ENCODE results near the gene OR5B2.
"Not testable (repeated sequence)": the region's sequence is repeated elsewhere in the genome, so short reads cannot be mapped to it uniquely, and the experiment has no call there.

OR5B2 gene

DNA sequence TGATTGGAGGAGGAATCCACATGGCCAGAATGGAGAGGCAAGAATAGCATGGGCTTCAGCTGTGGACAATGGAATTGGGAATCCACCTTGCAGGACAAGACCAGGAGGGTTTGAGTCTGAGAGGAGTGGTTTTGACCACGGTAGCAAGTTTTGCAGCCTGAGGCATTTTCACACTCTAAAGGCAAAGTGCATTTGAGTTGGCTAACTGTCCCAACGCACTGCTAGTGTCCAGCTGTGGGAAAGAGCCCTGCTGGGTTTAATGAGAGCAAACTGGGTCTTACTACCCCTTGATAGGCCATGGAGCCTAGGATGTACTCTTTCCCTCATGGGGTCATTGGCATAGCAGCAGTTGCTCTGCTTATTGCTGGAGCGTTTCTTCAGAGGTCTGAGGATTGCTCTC lies at the start of gene OR5B2:
OR5B2 (minus strand) TSS at position 101 of the 400 bp plus-strand sequence. CDS start 4,860 bp downstream, outside the sequence.
- no peak for DNase-seq

DNA sequence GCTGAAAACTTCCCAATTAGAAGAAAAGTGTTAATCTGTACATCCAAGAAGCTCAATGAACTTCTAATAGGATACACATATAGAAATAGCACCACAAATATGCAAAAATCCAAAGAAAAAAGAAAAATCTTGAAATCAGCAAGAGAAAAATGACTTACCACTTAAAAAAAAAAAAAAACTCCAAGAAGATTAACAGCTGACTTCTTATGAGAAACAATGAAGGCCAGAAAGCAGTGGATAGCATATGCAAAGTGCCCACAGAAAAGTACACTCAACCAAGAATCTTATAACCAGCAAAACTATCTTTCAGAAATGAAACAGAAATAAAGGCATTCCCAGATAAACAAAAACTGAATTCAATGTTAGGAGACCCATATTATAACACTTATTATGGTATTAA lies 44.0 kb upstream of the OR5B2 start:
- DNase-seq = no peak

DNA sequence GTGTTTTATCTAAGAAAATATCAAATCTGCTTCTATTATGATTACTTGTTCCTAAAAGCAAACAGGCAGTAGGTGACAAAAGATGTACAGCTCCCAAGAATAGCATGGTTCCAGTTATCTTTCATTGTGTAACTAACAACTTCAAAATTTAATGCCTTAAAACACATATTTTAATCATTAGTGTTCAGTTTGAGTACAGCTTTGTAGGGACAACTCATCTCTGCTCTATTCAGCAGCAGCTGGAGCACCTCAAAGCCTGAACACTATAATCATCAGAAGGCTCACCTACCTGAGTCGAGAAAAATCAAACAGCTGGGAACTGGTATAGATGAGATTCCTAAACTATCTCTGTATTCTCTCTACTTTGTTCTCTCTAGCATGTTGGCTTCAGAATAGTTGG lies 38.4 kb upstream of the OR5B2 start:
- no peak for DNase-seq

DNA sequence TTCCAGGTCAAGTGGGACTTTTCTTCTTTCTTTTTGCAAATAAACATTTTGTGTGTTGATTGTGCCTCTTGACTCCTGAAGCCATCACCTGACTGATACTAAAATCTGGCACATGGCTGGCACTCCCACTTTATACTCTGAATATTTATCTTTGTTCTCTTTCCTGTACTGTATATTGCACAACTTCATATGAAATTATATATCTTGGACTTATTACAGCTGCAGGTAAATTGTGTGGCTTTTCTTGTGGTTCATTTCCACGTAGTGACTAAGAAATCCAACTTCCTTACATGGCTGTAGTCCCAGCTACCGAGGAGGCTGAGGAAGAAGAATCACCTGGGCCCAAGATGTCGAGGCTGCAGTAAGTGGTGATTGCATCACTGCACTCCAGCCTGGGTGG lies 37.8 kb upstream of the OR5B2 start:
- no peak for DNase-seq

DNA sequence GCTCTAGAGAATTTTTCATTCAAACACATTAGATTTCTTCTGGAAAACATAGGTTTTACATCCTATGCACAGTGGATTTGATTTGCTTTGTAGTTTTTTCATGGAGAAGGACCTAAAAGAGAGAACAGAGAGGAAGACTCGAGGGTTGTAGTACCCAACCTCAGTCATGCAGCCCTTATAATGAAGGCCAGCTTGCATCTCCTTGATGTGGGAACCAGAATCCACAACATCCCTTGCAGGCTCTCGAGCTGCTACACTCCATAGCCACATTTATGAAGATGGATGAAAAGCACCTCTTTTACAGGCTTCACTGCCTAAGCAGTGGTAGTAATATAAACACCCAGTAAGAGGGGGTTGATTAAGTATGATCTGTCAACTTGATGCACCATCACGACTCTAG lies 23.7 kb upstream of the OR5B2 start:
- DNase-seq = no peak

DNA sequence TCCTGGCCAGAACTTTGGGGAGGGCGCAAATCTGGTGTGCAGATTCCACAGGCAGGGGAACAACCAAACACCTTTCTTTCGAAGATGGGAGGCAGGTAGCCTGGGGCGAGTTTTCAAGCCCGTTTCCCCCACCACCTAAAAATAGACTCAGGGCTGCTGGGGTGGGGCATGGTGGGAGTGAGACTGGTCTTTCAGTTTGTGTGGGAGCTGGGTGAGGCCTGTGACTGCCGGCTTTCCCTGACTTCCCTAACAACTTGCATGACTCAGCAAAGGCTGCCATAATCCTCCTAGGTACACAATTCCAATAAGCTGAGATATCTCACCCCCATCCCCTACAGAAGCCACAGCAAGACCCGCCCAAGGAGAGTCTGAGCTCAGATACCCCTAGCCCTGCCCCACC lies 18.4 kb upstream of the OR5B2 start:
- no peak for DNase-seq

DNA sequence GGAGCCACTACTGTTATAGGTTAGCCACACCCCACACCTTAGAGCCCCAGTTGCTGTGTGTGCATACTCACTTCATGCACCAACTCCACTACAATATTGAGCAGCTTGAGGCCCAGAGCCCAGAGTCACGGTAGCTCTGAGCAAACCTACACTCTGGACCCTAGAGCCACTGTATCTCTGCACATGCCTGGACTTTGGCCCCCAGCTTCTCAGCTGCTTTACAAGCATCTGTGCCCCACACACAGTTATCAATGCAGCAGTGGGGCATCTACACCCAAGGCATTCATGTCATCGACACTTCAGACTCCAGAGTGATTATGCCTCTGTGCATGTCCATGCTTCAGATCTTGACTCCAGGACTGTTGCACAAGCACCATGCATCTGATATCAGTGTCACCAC lies 16.4 kb upstream of the OR5B2 start:
- DNase-seq = no peak

DNA sequence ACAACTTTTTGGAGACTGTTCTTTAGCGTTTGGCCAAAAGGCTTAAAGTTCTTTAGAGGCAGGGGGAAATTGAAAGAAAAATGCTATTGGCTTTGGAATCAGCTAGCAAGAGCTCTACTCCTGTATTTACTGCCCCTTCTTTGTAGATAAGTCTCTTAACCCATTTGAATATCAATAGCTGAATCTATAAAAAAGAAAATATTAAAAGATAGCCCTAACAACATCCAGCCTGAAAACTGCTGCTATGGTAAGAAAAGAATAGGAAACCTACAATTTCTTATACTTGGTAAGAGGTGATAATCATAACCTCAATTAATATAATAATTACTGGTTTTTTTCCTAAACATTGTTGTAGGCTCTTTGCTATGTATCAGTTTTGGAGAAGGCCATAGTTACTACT lies 14.2 kb upstream of the OR5B2 start, which contains the start of gene OR5B12:
OR5B12 (minus strand) TSS at position 101 of the 400 bp plus-strand sequence. CDS start 2,085 bp downstream, outside the sequence.
- DNase-seq = no peak

DNA sequence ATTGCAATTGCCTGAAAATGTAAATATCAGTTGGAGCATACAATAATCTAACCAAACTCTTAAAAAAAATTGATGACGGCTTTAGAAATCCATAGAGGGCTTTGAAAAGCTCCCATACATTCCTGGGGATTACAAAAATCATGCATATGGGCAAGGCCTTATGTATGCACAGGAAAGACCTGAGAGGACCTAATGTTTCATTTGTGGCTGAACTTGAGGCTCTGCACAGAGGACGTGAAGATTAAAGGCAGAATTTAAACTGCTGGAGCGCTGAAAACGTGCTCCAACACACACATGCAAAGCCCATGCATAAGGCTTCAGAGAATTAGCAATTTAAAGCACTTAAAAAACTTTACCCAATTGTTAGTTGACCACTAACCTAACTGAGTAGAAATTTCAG lies 10.6 kb upstream of the OR5B2 start:
- no peak for DNase-seq

DNA sequence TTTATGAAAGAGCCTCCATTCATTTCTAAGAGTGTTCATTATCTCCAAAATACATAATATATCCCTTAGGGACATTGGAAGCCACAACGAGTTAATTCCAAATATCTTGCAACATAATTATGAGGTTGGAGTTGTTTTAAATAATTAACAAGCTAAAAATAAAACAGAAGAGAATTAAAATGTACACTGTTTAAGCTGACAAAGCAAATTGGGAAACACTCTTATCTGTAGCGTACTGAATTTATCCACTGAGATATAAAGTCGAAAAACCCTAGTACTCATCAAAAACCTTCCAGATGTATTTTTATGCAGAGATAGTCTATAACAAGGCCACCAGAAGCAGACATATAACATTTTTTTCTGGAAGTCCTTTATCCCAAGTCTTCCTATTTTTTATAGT lies 6.3 kb upstream of the OR5B2 start:
- no peak for DNase-seq

DNA sequence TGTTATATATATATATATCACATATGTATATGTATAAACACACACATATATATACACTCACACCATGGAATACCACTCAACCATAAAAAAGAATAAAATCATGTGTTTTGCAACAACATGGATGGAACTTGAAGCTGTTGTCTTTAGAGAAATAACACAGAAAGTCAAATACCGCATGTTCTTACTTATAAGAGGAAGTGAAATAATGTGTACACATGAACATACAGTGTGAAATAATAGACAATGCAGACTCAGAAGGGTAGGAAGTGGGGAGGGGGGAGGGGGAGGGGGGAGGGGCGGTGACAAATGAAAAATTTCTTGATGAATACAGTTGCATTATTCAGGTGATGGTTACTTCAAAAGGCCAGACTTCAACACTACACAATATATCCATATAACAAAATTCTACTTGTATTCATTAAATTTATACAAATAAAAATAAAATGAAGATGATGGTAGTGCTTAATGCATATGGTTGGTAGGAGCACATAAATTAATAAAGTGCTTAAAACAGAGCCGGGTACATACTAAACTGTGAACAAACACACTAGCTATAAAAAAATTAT lies 5.8 kb upstream of the OR5B2 start:
- DNase-seq = no peak

DNA sequence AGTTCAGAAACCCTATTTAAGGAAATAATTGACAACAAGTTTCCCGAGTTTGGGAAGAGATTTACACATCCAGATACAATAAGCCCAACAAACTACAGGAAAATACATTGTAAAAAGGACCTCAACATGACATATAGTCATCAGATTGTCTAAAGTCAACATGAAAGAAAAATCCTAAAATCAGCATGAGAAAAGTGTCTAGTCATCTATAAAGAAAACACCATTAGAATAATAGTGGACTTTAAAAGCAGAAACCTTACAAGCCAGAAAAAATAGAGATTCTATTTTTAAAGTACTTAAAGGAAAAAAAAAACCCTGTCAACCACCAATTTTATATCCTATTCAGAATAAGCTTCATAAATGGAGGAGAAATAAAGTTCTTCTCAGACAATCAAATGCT lies 1.4 kb upstream of the OR5B2 start:
- DNase-seq = no peak

DNA sequence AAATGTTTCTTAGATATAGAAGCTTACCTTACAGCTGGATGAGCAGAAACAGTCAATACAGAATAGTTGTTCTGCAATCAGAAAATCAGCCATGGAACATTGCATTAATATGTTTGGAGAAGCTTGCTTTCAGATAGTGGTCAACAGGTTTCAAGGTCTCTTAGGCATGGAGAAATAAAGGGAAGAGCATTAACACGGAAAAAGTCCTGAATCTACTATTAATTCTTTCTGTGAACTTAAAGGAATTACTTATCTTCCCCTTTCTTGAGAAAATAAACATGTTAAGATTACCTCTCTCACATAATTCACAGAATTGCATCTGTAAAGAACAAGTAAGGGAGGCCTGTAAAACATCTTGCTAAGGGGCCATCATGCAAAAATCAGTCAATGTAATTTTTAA lies 21.1 kb downstream of the OR5B2 start, which contains the start of gene OR5B3:
OR5B3 (minus strand) TSS at position 101 of the 400 bp plus-strand sequence. CDS start 3,465 bp downstream, outside the sequence.
- no peak for DNase-seq

DNA sequence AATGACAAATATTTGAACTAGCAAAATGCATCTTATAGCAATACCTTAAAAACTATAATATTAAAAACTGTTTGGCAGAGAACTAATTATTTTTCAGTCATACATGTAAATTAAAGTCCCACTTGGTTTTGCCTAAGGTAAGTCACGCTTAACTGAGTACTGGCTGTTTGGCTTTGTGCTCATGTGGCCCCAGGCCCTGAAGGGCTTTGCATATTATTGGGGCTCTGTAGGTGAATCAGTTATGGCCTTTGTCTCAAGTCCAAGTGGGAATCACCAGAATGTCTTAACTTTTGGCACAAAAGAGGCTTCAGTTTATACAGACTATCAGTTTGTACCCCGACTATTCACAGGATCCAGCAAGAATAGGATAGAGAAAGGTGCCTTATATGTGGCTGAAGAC lies 28.3 kb downstream of the OR5B2 start:
- not testable (repeated sequence) for DNase-seq

DNA sequence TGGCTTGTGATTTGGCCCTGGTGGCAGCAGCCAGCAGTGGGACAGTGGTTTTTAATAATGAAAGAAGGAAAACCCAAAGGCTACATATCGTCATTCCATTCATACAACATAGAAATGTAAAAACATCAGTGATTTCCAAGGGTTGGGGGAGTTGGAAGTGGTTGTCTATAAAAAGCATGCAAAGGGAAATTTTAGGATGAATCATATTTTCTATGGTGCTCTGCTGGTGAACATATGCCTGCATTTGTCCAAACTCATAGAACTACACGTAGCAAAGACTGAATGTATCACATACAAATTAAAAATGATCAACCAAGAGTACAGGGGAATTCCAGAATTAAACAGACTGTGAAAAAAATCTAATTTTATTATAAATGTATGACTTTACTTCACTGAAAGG lies 32.3 kb downstream of the OR5B2 start:
- DNase-seq = no peak

DNA sequence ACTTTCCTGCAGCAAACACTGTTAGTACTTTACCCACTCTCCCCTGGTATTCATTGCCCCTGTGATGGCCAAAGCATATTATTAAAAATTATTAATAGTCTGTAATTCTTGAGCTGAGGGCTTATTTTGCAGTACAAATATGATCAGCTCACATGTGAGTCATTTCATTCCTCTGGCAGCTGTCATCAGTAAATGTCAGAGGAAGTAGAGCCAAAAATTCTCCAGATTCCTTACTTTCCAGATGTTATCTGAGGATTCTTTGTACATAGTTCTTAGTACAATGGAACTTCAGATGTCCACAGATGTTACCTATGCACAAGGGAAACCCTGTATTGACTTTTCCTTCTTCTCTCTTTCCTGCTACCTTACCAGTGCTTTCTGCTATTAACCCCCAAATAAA lies 33.7 kb downstream of the OR5B2 start:
- DNase-seq = no peak

DNA sequence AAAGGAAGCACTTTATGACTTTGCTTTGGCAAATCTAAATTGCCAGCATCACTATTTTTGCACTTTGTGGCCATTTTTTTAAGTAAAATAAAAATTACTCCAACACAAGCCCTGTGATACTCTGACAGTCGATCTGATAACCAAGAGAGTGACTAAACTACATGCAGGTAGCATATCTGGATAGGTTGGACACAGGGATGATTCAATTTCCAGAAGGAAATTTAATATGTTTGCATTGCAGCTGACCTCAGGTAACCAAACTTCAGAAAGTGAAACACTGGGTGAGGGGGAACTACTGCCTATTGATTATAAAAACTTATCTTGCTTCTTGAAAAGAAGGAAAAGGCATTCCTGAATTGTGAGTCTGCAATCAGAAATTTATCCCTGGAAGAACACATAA lies 35.2 kb downstream of the OR5B2 start:
- DNase-seq = no peak

DNA sequence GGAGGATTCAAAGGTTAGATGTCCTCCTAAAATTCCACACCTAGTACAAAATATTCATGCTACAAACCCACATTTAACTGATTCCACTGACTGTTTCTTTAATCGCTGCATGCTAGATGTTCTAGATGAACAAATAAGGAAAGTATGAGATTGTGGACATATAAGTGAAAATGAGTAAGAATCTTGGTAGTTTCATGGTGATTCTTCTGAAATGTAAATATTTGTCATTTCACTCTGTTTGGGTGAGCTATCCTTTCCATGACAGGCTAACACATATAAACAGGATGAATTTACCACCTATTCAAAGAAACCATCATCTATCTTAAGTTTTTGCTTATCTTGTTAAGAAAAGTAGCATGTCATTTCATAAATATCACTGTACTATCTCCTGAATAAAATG lies 36.0 kb downstream of the OR5B2 start:
- no peak for DNase-seq

DNA sequence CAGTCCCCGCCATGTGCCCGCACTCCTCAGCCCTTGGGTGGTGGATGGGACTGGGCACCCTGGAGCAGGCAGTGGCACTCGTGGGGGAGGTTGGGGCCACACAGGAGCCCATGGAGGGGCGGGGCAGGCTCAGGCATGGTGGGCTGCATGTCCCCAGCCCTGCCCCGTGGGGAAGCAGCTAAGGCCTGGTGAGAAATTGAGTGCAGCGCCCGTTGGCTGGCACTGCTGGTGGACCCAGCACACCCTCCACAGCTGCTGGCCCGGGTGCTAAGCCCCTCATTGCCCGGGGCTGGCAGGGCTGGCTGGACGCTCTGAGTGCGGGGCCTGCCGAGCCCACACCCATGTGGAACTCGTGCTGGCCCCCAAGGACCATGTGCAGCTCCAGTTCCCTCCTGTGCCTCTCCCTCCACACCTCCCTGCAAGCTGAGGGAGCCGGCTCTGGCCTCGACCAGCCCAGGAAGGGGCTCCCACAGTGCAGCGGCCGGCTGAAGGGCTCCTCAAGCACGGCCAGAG lies 37.3 kb downstream of the OR5B2 start:
- no peak for DNase-seq
